C4-2B (cell line): Measurements from ENCODE around the gene PIGB.

ENCODE experiments used
- CTCF ChIP-seq: fragments of 450-650 bp; conservative IDR thresholded peaks from 2 replicates; pipeline ENCODE4 v1.5.1; 2017; ENCODE audit warnings: mild to moderate bottlenecking
- ZFX ChIP-seq: fragments of 450-650 bp; IDR thresholded peaks from 2 replicates; pipeline ENCODE4 v1.6.1; 2017

DNA sequence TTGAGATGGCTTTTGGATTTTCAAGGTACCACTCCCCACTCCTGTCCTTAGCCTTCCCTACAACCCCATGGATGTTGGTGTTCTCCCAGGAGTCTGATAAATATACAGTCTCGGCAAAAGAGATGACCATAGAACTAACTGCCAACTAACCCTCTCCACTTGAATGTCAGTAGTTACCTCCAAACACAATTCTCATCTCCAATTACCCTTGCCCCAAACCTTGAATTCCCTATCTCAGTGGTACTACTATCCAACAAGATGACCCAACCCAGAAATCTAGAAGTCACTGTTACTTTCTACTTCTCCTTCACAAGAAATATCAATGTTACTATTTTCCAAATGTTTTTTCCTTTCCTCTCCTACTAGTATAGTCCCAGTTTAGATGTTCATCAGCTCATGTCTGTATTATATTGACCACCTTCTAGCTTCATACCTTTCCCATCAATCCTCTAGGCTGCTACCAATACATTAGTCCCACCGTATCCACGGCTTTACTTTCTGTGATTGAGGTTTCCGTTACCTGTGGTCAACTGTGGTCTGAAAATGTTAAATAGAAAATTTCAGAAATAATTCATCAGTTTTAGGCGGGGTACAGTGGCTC is 38.1 kb downstream of the PIGB start:
- TF ChIP-seq CTCF: no peak
- no peak for TF ChIP-seq ZFX
